ENCODE measurements around the gene NGDN. TPM values are rescaled to one million over a fixed set of nuclear protein-coding genes. Genes with fewer than 3 reads are reported as not detected.

NGDN gene
- total RNA-seq, 4 donors from 2014 or later, result 35.8 to 45.6 (median 36.5) TPM

- Histone ChIP-seq H3K27ac (no peak overlapping the region), H3K36me3 (no peaks in the 10 kb centered on the region), H3K4me3 (no peak overlapping the region), H3K9me3 (no peaks in the 10 kb centered on the region), H3K4me1 (no peaks in the 10 kb centered on the region), H3K27me3 (no peaks in the 10 kb centered on the region)
- 84% methylated on average over 17 of the region's 17 CpGs for WGBS, 2 donors
- TF ChIP-seq CTCF (IDR thresholded peaks at IDR 0.05), result no peak
- no peak for DNase-seq (ENCODE audit: low spot score in 2 of 2)
These were observed 37.2 kb upstream of the NGDN start for GRCh38 chr14:23432102-23432925.

- Histone ChIP-seq H3K27me3 (no peaks in the 10 kb centered on the region), H3K27ac (no peak overlapping the region), H3K36me3 (no peaks in the 10 kb centered on the region), H3K4me1 (no peaks in the 10 kb centered on the region), H3K4me3 (no peak overlapping the region), H3K9me3 (no peaks in the 10 kb centered on the region)
- no peak for DNase-seq (ENCODE audit: low spot score in 2 of 2)
- TF ChIP-seq CTCF (IDR thresholded peaks at IDR 0.05) (no peak), POLR2A (IDR thresholded peaks at IDR 0.05) (no peak)
- WGBS, 2 donors, result 84 to 85% methylated on average over 10 of the region's 10 CpGs
These were observed 36.6 kb upstream of the NGDN start for GRCh38 chr14:23432946-23433345.

GRCh38 chr14:23433457-23433856 lies 36.0 kb upstream of the NGDN start:
- H3K27ac ChIP-seq, result no peak overlapping the region
- no peaks in the 10 kb centered on the region for H3K27me3 ChIP-seq
- no peaks in the 10 kb centered on the region for H3K9me3 ChIP-seq
- no peaks in the 10 kb centered on the region for H3K36me3 ChIP-seq
- no peaks in the 10 kb centered on the region for H3K4me1 ChIP-seq
- WGBS, 2 donors, result 77 to 86% methylated on average over 9 to 10 of the region's 10 CpGs
- no peak overlapping the region for H3K4me3 ChIP-seq
- DNase-seq (ENCODE audit: low spot score in 2 of 2), result no peak
- TF ChIP-seq CTCF (IDR thresholded peaks at IDR 0.05), result no peak
- TF ChIP-seq EP300 (IDR thresholded peaks at IDR 0.05), result no peak
- TF ChIP-seq POLR2A (IDR thresholded peaks at IDR 0.05), result no peak

GRCh38 chr14:23434488-23435222 lies 34.8 kb upstream of the NGDN start:
- H3K36me3 ChIP-seq, result no peaks in the 10 kb centered on the region
- no peaks in the 10 kb centered on the region for H3K27me3 ChIP-seq
- DNase-seq (ENCODE audit: low spot score in 2 of 2), result no peak
- 84 to 88% methylated on average over 8 of the region's 8 CpGs for WGBS, 2 donors
- no peaks in the 10 kb centered on the region for H3K9me3 ChIP-seq
- no peak overlapping the region for H3K4me3 ChIP-seq
- H3K27ac ChIP-seq, result no peak overlapping the region
- TF ChIP-seq EP300 (IDR thresholded peaks at IDR 0.05), result no peak
- no peaks in the 10 kb centered on the region for H3K4me1 ChIP-seq

- no peaks in the 10 kb centered on the region for H3K27me3 ChIP-seq
- no peaks in the 10 kb centered on the region for H3K36me3 ChIP-seq
- DNase-seq (ENCODE audit: low spot score in 2 of 2), result no peak
- TF ChIP-seq POLR2A (IDR thresholded peaks at IDR 0.05) (no peak), CTCF (IDR thresholded peaks at IDR 0.05) (no peak), EP300 (IDR thresholded peaks at IDR 0.05) (no peak)
- H3K4me3 ChIP-seq, result no peak within 1 kb of the TSS
- H3K4me1 ChIP-seq, result no peaks in the 10 kb centered on the region
- H3K27ac ChIP-seq, result no peak within 1 kb of the TSS
- 31 to 45% methylated on average over 8 to 10 of the region's 10 CpGs for WGBS, 2 donors
- H3K9me3 ChIP-seq, result no peaks in the 10 kb centered on the region
These were observed 33.8 kb upstream of the NGDN start, which contains the start of gene MYH7 for GRCh38 chr14:23435543-23436326. MYH7 (minus strand) TSS chr14:23435660; CDS start chr14:23433732, 1,928 bp downstream.

Measured in tibial nerve (tissue), 4 donors.